ENCODE measurements around the gene BUB1.

- TF ChIP-seq, protein P1, sequence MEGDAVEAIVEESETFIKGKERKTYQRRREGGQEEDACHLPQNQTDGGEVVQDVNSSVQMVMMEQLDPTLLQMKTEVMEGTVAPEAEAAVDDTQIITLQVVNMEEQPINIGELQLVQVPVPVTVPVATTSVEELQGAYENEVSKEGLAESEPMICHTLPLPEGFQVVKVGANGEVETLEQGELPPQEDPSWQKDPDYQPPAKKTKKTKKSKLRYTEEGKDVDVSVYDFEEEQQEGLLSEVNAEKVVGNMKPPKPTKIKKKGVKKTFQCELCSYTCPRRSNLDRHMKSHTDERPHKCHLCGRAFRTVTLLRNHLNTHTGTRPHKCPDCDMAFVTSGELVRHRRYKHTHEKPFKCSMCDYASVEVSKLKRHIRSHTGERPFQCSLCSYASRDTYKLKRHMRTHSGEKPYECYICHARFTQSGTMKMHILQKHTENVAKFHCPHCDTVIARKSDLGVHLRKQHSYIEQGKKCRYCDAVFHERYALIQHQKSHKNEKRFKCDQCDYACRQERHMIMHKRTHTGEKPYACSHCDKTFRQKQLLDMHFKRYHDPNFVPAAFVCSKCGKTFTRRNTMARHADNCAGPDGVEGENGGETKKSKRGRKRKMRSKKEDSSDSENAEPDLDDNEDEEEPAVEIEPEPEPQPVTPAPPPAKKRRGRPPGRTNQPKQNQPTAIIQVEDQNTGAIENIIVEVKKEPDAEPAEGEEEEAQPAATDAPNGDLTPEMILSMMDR (conservative IDR thresholded peaks at IDR 0.05 in 1 of 2, IDR thresholded peaks at IDR 0.05 in 1 of 2; ENCODE audit: low read depth in 1 of 2, low read length in 2 of 2): no peak
- no peak for TF ChIP-seq EZH2 (IDR thresholded peaks at IDR 0.05; ENCODE audit: low read length, missing control alignments)
Measured at GRCh38 chr2:110657724-110658305, 20.0 kb downstream of the BUB1 start.
